Neural cell (in vitro differentiated cells): ENCODE data around the gene GALR3. TPM values are rescaled to one million over a fixed set of nuclear protein-coding genes. Genes with fewer than 3 reads are reported as not detected.
"Not testable (repeated sequence)": the region's sequence is repeated elsewhere in the genome, so short reads cannot be mapped to it uniquely, and the experiment has no call there.

Source experiments
- H2AFZ ChIP-seq: fragments of 200-600, 300-800 bp; sonication (generic), shearing (Covaris generic); 2 replicates; pipeline ENCODE4 v1.6.0; 2014; ENCODE audit warnings: low read depth, mild to moderate bottlenecking, antibody characterized with exemption, low read length, moderate library complexity
- H3F3A ChIP-seq: fragments of 200-600 bp; shearing (Covaris generic); 2 replicates; pipeline ENCODE4 v1.6.1; 2016; ENCODE audit warnings: mild to moderate bottlenecking, moderate library complexity, mixed read lengths, antibody characterized with exemption, low read length; ENCODE audit not compliant: insufficient read depth, poor library complexity, severe bottlenecking
- H3K27ac ChIP-seq: fragments of 200-600, 300-800 bp; sonication (generic), shearing (Covaris generic); 2 replicates; pipeline ENCODE4 v1.5.1; 2014; ENCODE audit warnings: mild to moderate bottlenecking, low read length, moderate library complexity
- H3K27me3 ChIP-seq: fragments of 300-800, 200-600 bp; sonication (generic), shearing (Covaris generic); 2 replicates; pipeline ENCODE4 v1.6.0; 2014; ENCODE audit warnings: mild to moderate bottlenecking, low read depth, low read length, moderate library complexity; ENCODE audit not compliant: insufficient read depth
- H3K36me3 ChIP-seq: fragments of 300-800, 200-600 bp; sonication (generic), shearing (Covaris generic); 2 replicates; pipeline ENCODE4 v1.5.1; 2014; ENCODE audit warnings: mild to moderate bottlenecking, antibody characterized with exemption, low read length, moderate library complexity; ENCODE audit not compliant: insufficient read depth
- H3K4me2 ChIP-seq: fragments of 300-800, 200-600 bp; sonication (generic), shearing (Covaris generic); 2 replicates; pipeline ENCODE4 v1.6.0; 2014; ENCODE audit warnings: mild to moderate bottlenecking, low read length
- H3K4me3 ChIP-seq: fragments of 300-800, 200-600 bp; sonication (generic), shearing (Covaris generic); 2 replicates; pipeline ENCODE4 v1.5.1; 2014; ENCODE audit warnings: mild to moderate bottlenecking, low read length, moderate library complexity
- H3K79me2 ChIP-seq: fragments of 200-600 bp; shearing (Covaris generic); replicated peaks from 2 replicates; pipeline ENCODE4 v1.6.0; 2014; ENCODE audit warnings: mild to moderate bottlenecking, low read length, moderate library complexity; ENCODE audit not compliant: insufficient read depth
- H3K9ac ChIP-seq: fragments of 300-800, 200-600 bp; sonication (generic), shearing (Covaris generic); 2 replicates; pipeline ENCODE4 v1.6.1; 2016; ENCODE audit warnings: mild to moderate bottlenecking, low read length, mixed read lengths
- H3K9me2 ChIP-seq: fragments of 200-600 bp; shearing (Covaris generic); 2 replicates; pipeline ENCODE4 v1.6.1; 2016; ENCODE audit warnings: mild to moderate bottlenecking, low read length, mixed read lengths; ENCODE audit not compliant: insufficient read depth
- H3K9me3 ChIP-seq: fragments of 200-600, 300-800 bp; sonication (generic), shearing (Covaris generic); 2 replicates; pipeline ENCODE4 v1.6.1; 2016; ENCODE audit warnings: mild to moderate bottlenecking, mixed run types, low read length, moderate library complexity, mixed read lengths
- H4K20me1 ChIP-seq: fragments of 200-600 bp; shearing (Covaris generic); 2 replicates; pipeline ENCODE4 v1.6.1; 2016; ENCODE audit warnings: mild to moderate bottlenecking, mixed run types; ENCODE audit not compliant: insufficient read depth
- CTCF ChIP-seq: fragments of 450-650 bp; IDR thresholded peaks from 2 replicates; pipeline ENCODE4 v1.5.1; 2014; ENCODE audit warnings: antibody characterized with exemption, mild to moderate bottlenecking, moderate library complexity; ENCODE audit not compliant: poor library complexity, severe bottlenecking
- EP300 ChIP-seq: fragments of 450-650 bp; conservative IDR thresholded peaks from 2 replicates; pipeline ENCODE4 v1.6.1; 2014; ENCODE audit warnings: antibody characterized with exemption, mild to moderate bottlenecking, moderate library complexity; ENCODE audit not compliant: poor library complexity, severe bottlenecking
- MXI1 ChIP-seq: fragments of 450-650 bp; conservative IDR thresholded peaks from 2 replicates; pipeline ENCODE4 v1.6.1; 2014; ENCODE audit warnings: antibody characterized with exemption, mild to moderate bottlenecking; ENCODE audit not compliant: poor library complexity, severe bottlenecking
- POLR2AphosphoS5 ChIP-seq: IDR thresholded peaks from 2 replicates; pipeline ENCODE4 v1.6.1; 2012
- RAD21 ChIP-seq: fragments of 450-650 bp; conservative IDR thresholded peaks from 2 replicates; pipeline ENCODE4 v1.6.1; 2014; ENCODE audit warnings: antibody characterized with exemption, mild to moderate bottlenecking, moderate library complexity
- REST ChIP-seq: IDR thresholded peaks from 2 replicates; pipeline ENCODE4 v1.6.1; 2012; ENCODE audit warnings: borderline replicate concordance
- SMC3 ChIP-seq: fragments of 450-650 bp; conservative IDR thresholded peaks from 2 replicates; pipeline ENCODE4 v1.6.1; 2014; ENCODE audit warnings: antibody characterized with exemption, mild to moderate bottlenecking, moderate library complexity; ENCODE audit not compliant: poor library complexity
- polyA plus RNA-seq: library from polyadenylated mRNA; depleted of rRNA; stranded (reverse); fragments of >200 nt; gene quantifications from 2 replicates; pipeline ENCODE4 v1.2.3, GENCODE V29; 2014

GALR3 gene
- polyA plus RNA-seq, 1 donor from 2014 or later = 0.73 TPM

- no peaks in the 10 kb centered on the region for H3K79me2 ChIP-seq
- H3K4me3 ChIP-seq = no peak overlapping the region
- H3K9me2 ChIP-seq = no peaks in the 10 kb centered on the region
- no peak for TF ChIP-seq CTCF
- no peak for TF ChIP-seq EP300
- no peak for TF ChIP-seq REST
- no peak for TF ChIP-seq RAD21
- no peaks in the 10 kb centered on the region for H3F3A ChIP-seq
- no peaks in the 10 kb centered on the region for H3K27me3 ChIP-seq
- no peaks in the 10 kb centered on the region for H4K20me1 ChIP-seq
- H3K9me3 ChIP-seq = no peaks in the 10 kb centered on the region
- no peaks in the 10 kb centered on the region for H3K36me3 ChIP-seq
- no peak overlapping the region for H2AFZ ChIP-seq
- H3K27ac ChIP-seq = no peak overlapping the region
- H3K9ac ChIP-seq = no peak overlapping the region
- no peak overlapping the region for H3K4me2 ChIP-seq
These were observed 27.1 kb upstream of the GALR3 start for GRCh38 chr22:37796079-37796478.

GRCh38 chr22:37797259-37797658, 25.9 kb upstream of the GALR3 start:
- not testable (repeated sequence) for H3F3A ChIP-seq, H3K4me2 ChIP-seq, H3K27ac ChIP-seq, H3K9me3 ChIP-seq, H3K27me3 ChIP-seq, H2AFZ ChIP-seq, H4K20me1 ChIP-seq, H3K79me2 ChIP-seq, H3K36me3 ChIP-seq, H3K9me2 ChIP-seq, H3K9ac ChIP-seq, H3K4me3 ChIP-seq

- H3K4me3 ChIP-seq = no peak overlapping the region
- no peak overlapping the region for H3K4me2 ChIP-seq
- H3K36me3 ChIP-seq = no peaks in the 10 kb centered on the region
- H3F3A ChIP-seq = peaks cover under 1% of the 10 kb centered on the region
- no peaks in the 10 kb centered on the region for H3K9me2 ChIP-seq
- no peak overlapping the region for H2AFZ ChIP-seq
- H3K79me2 ChIP-seq = no peaks in the 10 kb centered on the region
- no peak overlapping the region for H3K9ac ChIP-seq
- no peaks in the 10 kb centered on the region for H4K20me1 ChIP-seq
- no peaks in the 10 kb centered on the region for H3K9me3 ChIP-seq
- H3K27ac ChIP-seq = no peak overlapping the region
- TF ChIP-seq POLR2AphosphoS5 = no peak
- no peak for TF ChIP-seq SMC3
- no peak for TF ChIP-seq MXI1
- no peak for TF ChIP-seq RAD21
- no peaks in the 10 kb centered on the region for H3K27me3 ChIP-seq
These were observed 25.2 kb upstream of the GALR3 start for GRCh38 chr22:37797874-37798500.

GRCh38 chr22:37799979-37800378, 23.2 kb upstream of the GALR3 start:
- not testable (repeated sequence) for H3K4me3 ChIP-seq, H2AFZ ChIP-seq, H3K9me3 ChIP-seq, H3K9ac ChIP-seq, H3K79me2 ChIP-seq, H3F3A ChIP-seq, H3K9me2 ChIP-seq, H4K20me1 ChIP-seq, H3K36me3 ChIP-seq, H3K27ac ChIP-seq, H3K4me2 ChIP-seq
- H3K27me3 ChIP-seq = peaks cover 16% of the 10 kb centered on the region
